Epidermal melanocyte (primary cell): ENCODE measurements around the gene CXCL16.
"Not testable (repeated sequence)": the region's sequence is repeated elsewhere in the genome, so short reads cannot be mapped to it uniquely, and the experiment has no call there.

ENCODE experiments used
- DNase-seq: peaks from one replicate; pipeline ENCODE4 v3.0.0; 2011; ENCODE audit warnings: low spot score; ENCODE audit not compliant: insufficient read length

CXCL16 gene

DNA sequence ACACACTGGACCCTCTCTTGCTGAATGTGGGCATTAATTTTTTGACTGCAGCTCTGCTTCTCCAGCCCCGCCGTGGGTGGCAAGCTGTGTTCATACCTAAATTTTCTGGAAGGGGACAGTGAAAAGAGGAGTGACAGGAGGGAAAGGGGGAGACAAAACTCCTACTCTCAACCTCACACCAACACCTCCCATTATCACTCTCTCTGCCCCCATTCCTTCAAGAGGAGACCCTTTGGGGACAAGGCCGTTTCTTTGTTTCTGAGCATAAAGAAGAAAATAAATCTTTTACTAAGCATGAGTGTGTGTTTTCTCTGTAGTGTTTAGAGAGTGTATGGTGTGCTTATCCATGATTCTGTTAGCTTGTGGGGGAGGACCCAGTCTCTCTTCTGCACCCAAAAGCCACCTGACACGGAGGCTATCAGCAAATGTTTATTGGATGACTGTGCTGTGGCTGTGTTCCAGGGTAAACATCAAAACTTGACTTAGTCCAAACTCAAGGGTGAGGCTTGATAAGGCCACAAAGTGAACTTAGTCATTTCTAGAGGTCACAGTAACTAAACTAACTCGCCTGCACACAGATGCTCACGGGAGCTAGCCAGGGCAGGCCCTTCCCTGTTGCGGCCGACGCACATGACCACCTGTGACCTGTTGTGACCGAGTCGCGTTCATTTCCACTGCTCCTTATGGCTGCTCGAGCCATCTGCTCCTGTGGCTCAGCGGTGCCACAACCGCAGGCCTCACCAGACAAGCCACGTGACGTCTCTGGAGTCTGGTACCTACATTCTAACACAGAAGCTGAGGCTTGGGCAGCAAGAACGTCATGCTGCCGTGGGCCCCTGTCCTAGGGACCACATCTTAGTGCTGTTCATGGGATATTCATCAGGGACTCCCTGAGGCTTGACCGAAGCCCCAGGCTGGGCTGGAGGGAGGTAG lies 18.3 kb downstream of the CXCL16 start:
- DNase-seq, result no peak

DNA sequence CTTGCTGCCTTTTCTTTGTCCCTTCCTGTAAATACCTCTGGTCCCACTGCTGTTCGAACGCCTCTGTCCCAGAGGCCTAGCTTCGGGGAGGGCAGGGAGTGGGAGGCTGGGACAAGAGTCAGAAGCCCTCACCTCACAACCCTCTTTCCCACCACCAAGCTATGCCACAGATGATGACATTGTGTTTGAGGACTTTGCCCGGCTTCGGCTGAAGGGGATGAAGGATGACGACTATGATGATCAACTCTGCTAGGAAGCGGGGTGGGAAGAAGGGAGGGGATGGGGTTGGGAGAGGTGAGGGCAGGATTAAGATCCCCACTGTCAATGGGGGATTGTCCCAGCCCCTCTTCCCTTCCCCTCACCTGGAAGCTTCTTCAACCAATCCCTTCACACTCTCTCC lies 18.9 kb downstream of the CXCL16 start:
- no peak for DNase-seq

DNA sequence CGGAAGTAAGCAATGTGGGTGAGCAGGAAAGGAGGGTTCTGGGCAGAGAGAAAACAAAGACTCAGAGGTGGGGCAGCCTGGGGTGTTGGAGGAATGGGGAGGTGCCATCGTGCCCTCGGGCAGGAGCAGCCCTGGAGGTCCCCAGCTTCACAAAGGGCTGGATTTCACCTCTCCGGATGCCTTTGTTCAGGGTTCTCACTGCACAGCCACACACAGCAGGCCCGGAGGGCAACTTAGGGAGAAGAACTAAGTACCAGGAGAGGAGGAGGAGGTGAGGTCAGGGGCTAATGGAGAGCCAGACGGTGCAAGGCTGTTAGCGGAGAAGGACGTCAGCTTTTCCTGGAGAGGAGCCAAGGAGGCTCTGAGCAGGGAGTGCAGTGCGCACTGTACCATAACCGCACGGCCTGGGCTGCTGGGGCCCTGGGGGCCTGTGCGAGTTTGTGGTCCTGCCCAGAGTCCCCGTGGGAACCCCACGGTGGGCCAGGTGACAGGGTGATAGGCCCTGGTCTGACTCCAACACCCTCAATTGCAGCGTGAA lies 20.0 kb downstream of the CXCL16 start:
- no peak for DNase-seq

DNA sequence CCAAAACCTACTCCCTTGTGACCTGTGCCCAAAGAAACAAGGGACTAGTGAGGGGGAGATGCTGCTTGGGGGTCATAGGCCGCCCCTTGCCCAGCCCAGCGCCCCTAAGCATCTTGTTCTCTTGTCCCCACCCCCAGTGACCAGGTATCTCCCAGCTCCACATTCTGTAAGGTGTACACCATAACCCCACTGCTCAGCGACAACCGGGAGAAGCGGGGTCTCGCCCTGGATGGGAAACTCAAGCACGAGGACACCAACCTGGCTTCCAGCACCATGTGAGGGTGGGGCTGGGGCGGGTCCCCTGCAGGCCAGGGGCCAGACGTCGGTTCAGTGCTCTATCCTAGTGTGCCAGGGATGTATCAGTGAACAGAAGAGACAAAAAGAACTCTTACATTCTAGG lies 20.6 kb downstream of the CXCL16 start:
- no peak for DNase-seq

DNA sequence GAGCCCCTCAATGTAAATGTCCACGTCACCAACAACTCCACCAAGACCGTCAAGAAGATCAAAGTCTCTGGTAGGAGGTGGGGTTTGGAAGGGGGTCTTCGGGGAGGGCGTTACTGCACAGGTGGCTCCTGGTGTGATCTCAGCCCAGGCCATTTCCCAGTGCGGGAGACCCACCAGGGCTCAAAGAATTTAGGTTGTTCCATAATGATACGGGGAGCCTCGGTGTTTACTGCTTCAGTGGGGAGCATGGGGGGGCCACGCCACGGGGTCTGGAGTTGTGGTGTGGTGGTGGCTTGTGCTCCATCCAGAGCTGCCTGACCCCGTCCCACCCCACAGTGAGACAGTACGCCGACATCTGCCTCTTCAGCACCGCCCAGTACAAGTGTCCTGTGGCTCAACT lies 21.5 kb downstream of the CXCL16 start:
- DNase-seq, result no peak

DNA sequence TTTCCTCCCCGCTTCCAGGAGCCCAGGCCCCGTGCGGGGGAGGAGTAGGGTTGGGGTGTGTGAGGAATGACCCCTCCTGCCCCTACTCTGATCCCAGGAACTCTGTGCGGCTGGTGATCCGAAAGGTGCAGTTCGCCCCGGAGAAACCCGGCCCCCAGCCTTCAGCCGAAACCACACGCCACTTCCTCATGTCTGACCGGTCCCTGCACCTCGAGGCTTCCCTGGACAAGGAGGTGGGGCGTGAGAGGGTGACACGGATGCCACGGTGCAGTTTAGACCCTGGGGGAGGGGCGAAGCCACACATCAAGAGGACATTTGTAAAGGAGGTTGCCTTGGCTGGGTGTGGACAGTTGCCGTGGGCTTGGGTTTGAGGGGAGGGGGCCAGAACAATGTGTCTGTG lies 21.9 kb downstream of the CXCL16 start:
- no peak for DNase-seq

DNA sequence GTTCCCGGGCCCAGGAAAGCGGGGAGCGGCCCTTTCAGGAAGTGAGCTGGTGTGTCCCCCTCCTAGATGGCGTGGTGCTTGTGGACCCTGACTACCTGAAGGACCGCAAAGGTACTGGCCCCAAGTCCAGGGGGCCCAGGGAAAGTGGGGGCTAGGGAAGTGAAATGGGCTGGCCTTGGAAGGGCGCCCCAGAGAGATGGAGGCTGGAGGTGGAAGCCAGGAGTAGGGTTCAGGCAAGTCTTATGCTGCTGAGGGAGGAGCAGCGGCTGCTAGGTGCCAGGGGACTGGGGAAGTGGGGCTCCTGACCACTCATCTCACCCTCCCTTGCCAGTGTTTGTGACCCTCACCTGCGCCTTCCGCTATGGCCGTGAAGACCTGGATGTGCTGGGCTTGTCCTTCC lies 23.6 kb downstream of the CXCL16 start:
- DNase-seq, result no peak

DNA sequence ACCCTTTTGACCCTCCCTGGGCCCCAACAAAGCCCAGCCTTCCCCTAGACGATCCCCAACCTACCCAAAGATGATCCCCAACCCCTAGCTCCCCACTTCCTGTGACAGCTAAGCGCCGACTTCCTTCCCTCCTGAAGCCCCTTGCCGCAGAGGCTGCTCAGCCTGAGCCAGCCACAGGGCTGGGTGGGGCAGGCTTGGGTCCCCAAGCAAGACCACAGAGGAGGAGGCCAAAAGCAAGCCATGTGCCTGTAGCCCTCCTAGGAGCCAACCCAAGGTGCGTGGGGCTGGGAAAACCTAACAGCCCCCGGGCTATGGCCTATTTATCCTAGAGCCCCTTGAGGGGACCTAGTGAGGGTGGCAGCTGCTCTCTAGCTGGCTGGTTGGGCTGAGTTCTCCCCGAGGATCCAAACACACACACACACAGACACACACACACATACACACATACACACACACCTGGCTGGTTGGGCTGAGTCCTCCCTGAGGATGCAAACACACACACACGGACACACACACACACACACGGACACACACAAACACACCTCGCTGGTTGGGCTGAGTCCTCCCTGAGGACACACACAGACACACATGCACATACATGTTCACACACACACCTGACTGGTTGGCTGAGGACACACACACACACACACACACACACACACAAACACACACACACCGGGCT lies 24.5 kb downstream of the CXCL16 start:
- DNase-seq, result no peak

DNA sequence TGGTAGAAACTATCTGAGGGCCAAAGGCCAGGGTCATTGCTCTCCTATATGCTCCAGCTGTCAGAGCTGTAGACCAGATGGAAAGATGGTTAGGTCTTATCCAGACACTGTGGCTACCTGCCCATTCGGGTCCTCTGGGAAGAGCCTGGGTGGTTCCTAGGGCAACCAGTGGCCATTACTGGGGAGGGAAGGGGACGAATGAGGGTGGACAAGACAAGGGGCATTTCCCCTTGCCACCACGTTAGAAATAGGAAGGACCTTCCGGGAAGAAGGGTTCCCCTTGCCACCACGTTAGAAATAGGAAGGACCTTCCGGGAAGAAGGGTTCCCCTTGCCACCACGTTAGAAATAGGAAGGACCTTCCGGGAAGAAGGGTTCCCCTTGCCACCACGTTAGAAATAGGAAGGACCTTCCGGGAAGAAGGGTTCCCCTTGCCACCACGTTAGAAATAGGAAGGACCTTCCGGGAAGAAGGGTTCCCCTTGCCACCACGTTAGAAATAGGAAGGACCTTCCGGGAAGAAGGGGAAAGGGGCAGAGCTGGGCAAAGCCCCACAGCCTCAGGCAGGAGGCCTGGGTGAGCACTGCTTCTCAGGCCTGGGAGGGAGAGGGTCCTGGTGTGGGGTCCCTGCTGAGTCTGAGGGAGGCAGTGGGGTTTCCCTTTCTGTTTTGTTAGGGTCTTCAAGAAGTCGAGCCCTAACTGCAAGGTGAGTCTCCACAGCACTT lies 25.2 kb downstream of the CXCL16 start:
- not testable (repeated sequence) for DNase-seq

DNA sequence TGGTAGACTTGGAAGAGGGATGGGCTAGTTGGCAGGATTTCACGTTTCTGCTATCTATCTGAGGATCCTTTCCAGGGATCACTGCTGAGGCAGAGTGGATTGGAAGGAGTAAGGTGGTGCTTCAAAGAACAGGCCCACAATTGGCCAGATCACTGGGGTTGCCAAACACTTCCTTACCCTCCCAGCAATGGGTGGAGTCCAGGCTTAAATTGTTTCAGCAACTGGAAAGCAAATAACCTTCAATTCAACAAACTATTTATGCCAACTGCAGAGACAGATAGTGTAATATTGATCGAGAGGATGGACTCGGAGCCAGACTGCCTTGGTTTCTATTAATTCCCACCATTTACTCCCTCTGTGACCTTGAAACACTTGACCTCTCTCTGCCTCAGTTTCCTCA lies 27.2 kb downstream of the CXCL16 start:
- DNase-seq, result no peak

DNA sequence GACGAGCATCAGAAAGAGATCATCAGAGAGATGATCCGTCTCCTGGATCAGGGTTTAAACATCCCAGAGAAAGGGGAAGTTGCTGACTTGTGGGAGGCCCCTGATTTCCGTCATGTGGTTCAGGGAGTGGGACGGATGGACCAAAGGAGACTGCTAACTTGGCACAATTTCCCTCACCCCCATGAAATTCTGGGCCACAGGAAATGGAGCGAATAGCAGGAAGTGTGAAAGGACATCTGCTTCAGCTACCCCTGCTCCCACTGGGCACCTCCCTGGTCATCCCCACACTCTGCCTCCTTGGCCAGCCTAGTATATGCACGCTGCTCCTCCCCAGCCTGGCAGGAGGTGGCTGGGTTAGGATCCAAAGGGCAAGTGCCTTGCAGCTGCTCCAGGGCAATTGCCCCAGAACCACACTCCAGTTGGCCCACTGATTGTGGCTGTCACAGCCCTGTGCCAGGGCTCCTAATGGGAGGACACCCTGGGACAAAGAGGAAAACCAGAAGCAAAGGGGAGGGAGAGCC lies 28.0 kb downstream of the CXCL16 start:
- no peak for DNase-seq

DNA sequence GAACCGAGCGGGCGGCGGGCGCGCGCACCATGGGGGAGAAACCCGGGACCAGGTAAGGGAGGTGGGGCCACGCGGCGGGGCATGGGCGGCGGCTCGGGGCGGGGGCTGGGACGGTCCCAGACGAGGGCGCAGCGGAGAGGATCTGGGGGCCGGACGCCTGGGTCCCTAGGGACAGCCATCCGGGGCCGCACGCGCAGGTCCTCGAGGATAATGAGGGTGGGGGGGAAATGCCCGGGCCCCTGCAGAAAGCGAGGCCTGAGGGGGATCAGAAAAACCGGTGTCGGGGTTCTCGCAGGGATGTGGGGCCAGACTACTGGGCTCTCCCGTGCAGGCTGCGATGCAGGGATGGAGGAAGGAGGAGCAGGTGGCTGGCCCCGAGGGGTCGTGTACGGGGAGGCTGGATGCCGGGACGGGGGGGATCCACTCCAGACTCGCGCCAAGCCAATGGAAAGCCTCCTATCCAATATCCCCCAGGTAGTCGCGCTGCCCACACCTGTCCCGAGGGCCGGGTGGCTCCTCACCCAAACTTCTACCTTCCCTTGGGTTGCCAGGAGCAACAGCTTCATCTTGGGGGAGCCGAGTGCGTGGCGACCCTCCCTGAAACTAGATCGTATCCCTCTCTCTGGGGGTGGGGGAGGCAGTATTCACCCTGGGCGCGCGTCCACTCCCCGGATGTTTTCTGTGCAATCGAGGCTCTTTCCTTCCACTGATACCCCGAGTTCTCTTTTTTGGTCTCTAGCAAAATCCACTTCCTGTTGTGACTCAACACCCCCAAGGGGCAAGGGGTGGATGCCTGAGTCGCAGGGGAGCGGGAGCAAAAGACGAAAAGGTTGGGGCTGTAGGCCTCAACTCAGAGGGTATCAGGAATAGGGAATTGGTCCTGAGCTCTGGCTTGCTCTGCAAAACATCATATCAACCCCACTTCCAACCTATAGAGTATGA lies 28.8 kb downstream of the CXCL16 start:
- DNase-seq, result no peak

DNA sequence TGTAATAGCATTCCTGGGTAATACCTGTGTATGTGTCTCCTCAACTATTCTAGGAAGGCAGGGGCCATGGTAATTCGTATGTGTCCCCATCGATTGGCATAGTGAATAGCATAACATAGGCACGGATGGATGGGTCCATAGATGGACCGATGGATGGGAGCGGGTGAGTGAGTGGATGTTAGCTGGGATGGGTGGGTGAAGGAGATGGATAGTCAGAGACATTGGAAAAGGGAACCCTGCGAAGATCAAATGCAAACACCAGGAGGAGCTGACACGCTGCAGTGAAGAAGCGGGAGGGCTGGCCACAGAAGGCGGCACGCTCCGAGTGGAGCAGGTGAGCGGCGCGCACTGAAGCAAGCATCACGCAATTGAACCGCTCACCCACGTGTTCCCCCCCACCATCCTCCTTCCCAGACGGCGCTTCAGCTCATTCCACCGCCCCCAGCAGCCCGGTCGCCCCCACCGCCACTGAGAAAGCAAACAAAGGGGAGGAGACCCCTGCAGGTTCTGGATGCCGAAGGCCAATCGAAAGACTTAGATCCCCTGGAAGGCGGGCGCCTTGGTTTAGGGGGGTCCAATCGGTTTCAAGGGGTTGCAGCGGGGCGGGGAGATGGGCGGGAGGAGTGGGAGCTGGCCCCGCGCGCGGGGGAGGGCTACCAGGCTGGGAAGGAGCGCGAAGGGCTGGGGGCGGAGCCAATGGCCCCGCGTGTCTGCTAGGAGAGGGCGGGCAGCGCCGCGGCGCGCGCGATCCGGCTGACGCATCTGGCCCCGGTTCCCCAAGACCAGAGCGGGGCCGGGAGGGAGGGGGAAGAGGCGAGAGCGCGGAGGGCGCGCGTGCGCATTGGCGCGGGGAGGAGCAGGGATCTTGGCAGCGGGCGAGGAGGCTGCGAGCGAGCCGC lies 29.7 kb downstream of the CXCL16 start, which contains the start of gene ARRB2:
Gene ARRB2, plus strand, starts transcription at position 839 of the 899 bp plus-strand sequence. CDS start 90 bp downstream, outside the sequence.
- DNase-seq, result peak; percentile 99

DNA sequence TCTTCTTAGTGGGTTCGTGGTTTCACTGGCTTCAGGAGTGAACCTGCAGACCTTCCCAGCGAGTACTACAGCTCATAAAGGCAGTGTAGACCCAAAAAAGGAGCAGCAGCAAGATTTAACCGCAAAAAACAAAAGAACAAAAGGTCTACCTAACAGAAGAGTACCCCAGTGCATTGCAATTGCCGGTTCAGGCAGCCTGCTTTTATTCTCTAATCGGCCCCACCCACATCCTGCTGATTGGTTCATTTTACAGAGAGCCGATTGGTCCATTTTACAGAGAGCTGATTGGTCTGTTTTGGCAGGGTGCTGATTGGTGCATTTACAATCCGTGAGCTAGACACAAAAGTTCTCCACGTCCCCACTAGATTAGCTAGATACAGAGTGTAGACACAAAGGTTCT lies 31.3 kb downstream of the CXCL16 start:
- no peak for DNase-seq

DNA sequence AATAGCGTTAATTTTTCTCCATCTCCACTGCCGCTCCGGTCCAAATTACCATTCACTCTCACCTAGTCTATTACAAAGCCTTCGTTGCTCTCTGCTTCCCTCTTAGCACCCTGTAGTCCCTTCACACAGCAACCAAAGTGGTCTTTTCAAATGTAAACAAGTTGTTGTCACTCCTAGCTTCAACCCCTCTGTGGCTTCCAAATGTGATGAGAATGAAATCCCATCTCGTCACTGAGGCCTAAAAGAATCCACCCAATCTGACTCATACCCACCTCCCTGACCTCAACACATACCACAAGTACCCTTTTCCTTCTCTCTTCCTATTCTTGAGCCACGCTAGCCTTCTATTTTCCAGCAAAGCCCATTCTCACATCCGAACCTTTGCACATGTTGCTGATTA lies 33.6 kb downstream of the CXCL16 start:
- DNase-seq, result no peak

DNA sequence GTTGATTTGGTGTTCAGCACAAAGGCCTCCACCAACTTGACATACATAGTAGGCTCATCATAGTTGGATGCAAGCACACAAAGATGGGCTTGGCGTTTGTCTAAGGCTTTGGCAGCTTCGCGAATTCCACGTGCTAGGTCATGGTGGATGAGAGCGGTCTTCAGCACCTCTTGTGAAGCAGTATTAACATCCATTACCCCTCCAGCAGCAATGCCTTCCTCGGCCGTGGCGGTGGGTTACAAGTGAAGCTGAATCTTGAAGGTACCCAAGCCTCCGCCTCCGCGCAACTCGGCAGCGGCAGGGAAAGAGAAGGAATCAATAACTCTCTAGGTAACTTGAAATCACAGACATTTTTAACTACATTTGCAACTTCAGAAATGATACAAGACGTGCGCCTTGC lies 34.7 kb downstream of the CXCL16 start:
- no peak for DNase-seq

DNA sequence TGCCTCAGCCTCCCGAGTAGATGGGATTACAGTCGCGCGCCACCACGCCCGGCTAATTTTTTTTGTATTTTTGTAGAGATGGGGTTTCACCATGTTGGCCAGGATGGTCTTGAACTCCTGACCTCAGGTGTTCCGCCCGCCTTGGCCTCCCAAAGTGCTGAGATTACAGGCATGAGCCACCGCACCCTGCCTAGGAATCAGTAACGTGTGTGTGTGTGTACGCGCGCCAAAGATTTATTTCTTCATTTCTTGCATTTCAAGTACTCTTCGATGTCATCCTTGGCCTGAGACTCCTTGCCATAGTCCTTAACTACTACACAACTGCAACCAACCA lies 35.2 kb downstream of the CXCL16 start:
- not testable (repeated sequence) for DNase-seq

DNA sequence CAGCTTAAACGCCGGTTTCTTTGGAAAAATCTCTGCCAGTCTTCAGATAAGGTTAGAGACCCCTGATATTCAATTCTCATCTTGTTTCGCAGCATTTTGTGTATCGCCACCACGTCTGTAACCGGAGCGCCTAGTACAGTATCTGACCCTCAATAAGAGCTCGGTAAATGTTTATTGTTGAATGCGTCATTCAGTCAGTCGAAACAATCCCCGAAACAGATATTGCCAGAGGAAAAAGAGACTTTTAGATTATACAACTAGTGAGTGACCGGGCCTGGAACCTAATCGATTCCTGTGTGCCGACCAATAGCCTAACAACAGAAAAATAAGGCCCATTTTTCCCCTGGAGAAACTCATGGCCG lies 36.4 kb downstream of the CXCL16 start:
- no peak for DNase-seq

DNA sequence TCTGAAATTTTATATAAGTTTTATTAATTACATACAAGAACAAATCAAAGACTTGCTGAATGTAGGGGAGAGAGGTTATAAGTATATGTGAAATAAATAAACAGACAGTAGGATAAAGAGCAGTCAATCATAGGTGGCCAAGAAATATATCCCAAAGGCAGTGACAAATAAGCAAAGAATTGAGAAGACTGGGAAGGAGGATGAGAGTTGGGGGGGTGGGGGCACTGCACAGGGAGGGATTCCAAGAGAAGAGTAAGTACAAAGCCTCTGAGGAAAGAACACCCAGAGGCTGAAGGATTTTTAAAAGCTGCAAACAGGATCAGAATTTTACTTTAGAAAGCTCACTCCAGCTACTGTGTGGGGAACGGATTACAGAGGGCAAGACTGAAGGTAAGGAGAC lies 38.6 kb downstream of the CXCL16 start:
- no peak for DNase-seq
